Measurements from ENCODE around the gene RNASEH2B.

GRCh38 chr13:50914848-50915247, 5.3 kb downstream of the RNASEH2B start:
- TF ChIP-seq CTCF (IDR thresholded peaks at IDR 0.05; ENCODE audit: low read depth, low read length, poor library complexity, severe bottlenecking) (no peak), EZH2phosphoT487 (IDR thresholded peaks at IDR 0.05; ENCODE audit: borderline replicate concordance, low read length) (no peak)
